Aortic smooth muscle cell (primary cell): Measurements from ENCODE around the gene CEP126. TPM values are rescaled to one million over a fixed set of nuclear protein-coding genes. Genes with fewer than 3 reads are reported as not detected.

Source experiments
- total RNA-seq: library from RNA; depleted of rRNA; stranded (reverse); fragments of >200 nt; gene quantifications from 2 replicates; pipeline ENCODE4 v1.2.3, GENCODE V29; 2014

CEP126 gene, protein sequence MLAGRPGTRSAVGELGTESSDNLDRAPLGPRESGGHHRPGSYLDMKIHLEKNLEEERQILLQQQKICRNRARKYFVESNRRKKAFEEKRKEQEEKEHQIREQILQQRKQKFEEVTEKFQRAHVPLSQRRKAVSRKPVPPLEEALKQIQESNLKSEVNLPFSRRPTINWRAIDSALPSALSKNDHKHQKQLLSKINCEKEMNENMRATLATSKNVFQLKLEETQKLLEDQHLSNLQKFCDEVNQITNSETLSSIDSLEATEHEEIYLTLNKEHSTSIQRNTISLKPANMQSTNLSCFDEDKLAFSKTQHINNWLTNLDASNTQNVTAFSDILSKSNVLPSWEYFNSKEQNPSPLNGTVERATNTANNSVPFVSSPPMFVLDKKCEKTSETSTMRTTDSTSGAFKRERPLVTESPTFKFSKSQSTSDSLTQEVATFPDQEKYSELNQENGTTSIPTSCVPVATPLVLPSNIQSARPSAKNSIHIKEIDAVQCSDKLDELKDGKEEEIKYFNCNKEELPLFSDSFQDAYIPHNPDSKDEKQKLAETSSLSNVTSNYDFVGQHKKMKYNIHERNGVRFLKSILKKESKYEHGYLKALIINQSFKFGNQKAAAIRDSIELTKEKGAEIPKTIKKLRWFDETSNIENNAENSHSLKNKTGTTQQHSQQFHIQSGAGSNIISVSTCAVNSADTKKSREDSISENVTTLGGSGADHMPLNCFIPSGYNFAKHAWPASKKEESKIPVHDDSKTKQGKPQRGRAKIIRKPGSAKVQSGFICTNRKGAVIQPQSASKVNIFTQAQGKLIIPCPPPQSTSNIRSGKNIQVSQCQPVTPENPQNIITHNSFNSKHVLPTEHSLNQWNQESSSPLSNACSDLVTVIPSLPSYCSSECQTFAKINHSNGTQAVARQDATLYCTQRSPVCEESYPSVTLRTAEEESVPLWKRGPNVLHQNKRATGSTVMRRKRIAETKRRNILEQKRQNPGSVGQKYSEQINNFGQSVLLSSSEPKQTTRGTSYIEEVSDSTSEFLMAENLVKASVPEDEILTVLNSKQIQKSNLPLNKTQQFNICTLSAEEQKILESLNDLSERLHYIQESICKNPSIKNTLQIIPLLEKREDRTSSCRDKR
- 4.2 and 6.3 TPM in 2 replicates for total RNA-seq

GRCh38 chr11:101914738-101915426 lies at the start of gene CEP126:
Gene CEP126 (plus strand): TSS chr11:101915010. CDS start chr11:101915285, 275 bp downstream.

DNA sequence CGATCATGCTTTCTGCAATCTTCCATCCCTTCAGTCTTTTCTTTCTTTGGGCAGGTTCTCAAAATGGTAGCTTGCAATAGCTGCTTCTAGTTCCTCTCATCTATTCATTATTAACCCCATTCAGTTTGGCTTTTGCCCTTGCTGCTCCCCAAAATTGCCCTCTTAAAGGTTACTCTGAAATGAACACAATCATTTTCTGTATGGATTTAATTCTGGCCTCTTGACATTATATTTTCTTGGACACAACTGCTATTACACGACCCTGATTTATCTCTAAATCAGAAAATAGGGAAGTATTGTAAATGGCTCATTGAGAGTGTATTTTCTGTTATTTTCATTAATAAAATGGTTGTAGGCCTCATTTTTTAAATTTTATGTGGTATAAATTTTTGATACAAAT lies 1.6 kb downstream of the CEP126 start, which contains the start of gene ANGPTL5:
ANGPTL5 (minus strand) TSS at position 101 of the 400 bp plus-strand sequence. CDS start 8,613 bp downstream, outside the sequence.

GRCh38 chr11:102047305-102047924 lies 132.6 kb downstream of the CEP126 start, which contains the start of gene CFAP300:
Gene CFAP300 (plus strand): TSS chr11:102047437. CDS start chr11:102047471, 34 bp downstream.

Other genes starting within 250 kb of the CEP126 start
- gene ANGPTL5, start 1.5 kb downstream of the CEP126 start, total RNA-seq, result 0.25 and 0.92 TPM in 2 replicates
- gene CFAP300, start 132.4 kb downstream of the CEP126 start, total RNA-seq, result 7.7 and 7.8 TPM in 2 replicates
- 131 and 139 TPM in 2 replicates for gene YAP1, start 195.4 kb downstream of the CEP126 start, total RNA-seq